ENCODE results near the gene TRIM22.

Gene TRIM22

DNA sequence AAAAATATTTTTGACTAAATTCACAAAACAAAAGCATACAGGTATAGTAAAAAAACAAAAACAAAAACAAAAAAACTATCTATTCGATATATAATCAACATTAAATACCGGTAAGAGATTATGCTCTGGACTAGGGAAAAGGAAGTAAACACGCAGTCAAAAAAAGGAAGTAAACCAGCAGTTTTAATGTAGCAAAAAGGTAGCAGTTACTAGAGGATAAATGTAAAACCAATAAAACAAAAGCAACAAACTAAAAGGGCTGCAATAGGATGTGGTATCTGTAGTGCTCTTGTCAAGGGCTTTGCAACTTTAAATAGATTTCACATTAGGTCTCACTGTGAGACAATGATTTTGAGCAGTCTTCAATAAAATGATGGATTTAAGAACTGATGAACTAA, 2.4 kb downstream of the TRIM22 start:
- TF ChIP-seq, protein P1, sequence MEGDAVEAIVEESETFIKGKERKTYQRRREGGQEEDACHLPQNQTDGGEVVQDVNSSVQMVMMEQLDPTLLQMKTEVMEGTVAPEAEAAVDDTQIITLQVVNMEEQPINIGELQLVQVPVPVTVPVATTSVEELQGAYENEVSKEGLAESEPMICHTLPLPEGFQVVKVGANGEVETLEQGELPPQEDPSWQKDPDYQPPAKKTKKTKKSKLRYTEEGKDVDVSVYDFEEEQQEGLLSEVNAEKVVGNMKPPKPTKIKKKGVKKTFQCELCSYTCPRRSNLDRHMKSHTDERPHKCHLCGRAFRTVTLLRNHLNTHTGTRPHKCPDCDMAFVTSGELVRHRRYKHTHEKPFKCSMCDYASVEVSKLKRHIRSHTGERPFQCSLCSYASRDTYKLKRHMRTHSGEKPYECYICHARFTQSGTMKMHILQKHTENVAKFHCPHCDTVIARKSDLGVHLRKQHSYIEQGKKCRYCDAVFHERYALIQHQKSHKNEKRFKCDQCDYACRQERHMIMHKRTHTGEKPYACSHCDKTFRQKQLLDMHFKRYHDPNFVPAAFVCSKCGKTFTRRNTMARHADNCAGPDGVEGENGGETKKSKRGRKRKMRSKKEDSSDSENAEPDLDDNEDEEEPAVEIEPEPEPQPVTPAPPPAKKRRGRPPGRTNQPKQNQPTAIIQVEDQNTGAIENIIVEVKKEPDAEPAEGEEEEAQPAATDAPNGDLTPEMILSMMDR (conservative IDR thresholded peaks at IDR 0.05; ENCODE audit: low read depth, low read length) = no peak
- H3K4me3 ChIP-seq (ENCODE audit: low read length) = no peak overlapping the region
- no peak for DNase-seq (ENCODE audit: low read depth)

DNA sequence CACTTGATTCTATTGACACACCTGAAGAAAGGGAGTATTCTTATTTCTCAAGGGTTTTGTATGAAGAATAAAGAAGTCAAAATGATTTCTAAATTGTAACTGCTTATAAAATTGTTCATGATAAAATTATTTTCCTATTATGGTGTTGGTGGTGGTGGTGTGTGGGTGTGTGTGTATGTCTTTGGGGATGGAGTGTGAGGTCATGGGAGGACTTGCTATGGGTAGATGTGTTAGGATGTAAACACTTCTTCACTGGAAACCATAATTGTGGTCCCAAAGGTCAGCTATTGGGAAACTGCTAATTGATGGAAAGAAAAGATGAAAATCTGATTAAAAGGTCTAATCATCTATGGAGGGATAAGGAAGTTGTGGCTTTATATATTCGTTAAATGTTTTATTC, 5.1 kb downstream of the TRIM22 start:
- DNase-seq (ENCODE audit: low read depth) = no peak
- no peak overlapping the region for H3K4me3 ChIP-seq (ENCODE audit: low read length)
- TF ChIP-seq, protein P1 (conservative IDR thresholded peaks at IDR 0.05; ENCODE audit: low read depth, low read length) = no peak

DNA sequence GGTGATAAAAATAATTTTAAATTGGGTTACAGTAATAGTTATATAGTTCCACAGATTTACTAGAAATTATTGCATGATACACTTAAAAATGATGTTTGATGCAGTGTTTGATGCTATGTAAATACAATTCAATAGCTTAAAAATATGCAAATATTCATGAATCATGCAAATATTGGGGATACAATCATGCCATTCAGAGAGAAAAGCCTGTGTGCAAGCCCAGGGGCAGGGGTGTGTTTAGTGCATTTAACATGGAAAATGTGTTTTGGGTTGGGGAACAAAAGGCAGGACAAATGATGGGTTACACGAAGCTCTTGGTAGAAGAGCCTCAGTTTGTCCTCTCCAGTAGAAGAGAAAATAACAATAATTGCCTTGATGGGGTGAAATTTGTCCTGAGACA, 6.0 kb downstream of the TRIM22 start:
- H3K4me3 ChIP-seq (ENCODE audit: low read length) = no peak overlapping the region
- TF ChIP-seq, protein P1 (conservative IDR thresholded peaks at IDR 0.05; ENCODE audit: low read depth, low read length) = no peak
- DNase-seq (ENCODE audit: low read depth) = no peak

DNA sequence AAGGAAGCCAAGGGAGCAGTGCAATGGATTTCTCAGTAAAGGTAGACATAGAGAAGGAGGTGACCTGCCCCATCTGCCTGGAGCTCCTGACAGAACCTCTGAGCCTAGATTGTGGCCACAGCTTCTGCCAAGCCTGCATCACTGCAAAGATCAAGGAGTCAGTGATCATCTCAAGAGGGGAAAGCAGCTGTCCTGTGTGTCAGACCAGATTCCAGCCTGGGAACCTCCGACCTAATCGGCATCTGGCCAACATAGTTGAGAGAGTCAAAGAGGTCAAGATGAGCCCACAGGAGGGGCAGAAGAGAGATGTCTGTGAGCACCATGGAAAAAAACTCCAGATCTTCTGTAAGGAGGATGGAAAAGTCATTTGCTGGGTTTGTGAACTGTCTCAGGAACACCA, 6.6 kb downstream of the TRIM22 start:
- H3K4me3 ChIP-seq (ENCODE audit: low read length) = no peak overlapping the region
- DNase-seq (ENCODE audit: low read depth) = no peak
- TF ChIP-seq, protein P1 (conservative IDR thresholded peaks at IDR 0.05; ENCODE audit: low read depth, low read length) = no peak

DNA sequence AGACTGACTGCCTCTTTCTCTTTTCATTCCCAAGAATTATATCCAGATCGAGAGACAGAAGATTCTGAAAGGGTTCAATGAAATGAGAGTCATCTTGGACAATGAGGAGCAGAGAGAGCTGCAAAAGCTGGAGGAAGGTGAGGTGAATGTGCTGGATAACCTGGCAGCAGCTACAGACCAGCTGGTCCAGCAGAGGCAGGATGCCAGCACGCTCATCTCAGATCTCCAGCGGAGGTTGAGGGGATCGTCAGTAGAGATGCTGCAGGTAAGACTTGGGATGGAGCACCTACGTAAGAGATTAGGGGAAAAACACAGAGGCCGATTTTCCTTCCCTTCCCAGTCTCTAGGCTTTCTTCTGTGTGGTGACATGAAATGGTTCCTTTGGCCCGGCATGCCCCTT, 8.7 kb downstream of the TRIM22 start:
- no peak for DNase-seq (ENCODE audit: low read depth)
- TF ChIP-seq, protein P1 (conservative IDR thresholded peaks at IDR 0.05; ENCODE audit: low read depth, low read length) = no peak

DNA sequence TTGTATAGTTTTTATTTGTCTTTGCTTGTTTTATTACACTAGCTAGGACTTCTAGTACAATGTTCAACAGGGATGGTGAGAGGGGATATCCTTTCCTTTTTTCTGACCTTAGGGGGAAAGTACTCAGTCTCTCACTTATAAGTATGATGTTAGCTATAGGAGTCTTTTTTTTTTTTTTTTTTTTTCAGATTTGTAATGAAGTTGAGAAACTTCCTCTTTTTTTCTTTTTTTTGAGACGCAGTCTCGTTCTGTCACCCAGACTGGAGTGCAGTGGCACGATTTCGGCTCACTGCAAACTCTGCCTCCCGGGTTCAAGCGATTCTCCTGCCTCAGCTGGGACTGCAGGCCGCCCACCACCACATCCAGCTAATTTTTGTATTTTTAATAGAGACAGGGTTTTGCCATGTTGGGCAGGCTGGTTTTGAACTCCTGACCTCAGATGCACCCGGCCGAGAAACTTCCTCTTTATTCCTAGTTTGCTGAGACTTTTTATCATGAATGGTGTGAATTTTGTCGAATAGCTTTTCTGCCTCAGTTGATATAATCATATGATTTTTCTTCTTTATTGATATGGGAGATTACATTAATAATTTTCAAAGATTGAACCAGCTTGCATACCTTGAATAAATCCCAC, 10.9 kb downstream of the TRIM22 start:
- no peak overlapping the region for H3K4me3 ChIP-seq (ENCODE audit: low read length)
- DNase-seq (ENCODE audit: low read depth) = no peak
- TF ChIP-seq, protein P1 (conservative IDR thresholded peaks at IDR 0.05; ENCODE audit: low read depth, low read length) = no peak

More for the DNA sequence above, 8.7 kb downstream of the TRIM22 start:
- no peak overlapping the region for H3K4me3 ChIP-seq (ENCODE audit: low read length)

DNA sequence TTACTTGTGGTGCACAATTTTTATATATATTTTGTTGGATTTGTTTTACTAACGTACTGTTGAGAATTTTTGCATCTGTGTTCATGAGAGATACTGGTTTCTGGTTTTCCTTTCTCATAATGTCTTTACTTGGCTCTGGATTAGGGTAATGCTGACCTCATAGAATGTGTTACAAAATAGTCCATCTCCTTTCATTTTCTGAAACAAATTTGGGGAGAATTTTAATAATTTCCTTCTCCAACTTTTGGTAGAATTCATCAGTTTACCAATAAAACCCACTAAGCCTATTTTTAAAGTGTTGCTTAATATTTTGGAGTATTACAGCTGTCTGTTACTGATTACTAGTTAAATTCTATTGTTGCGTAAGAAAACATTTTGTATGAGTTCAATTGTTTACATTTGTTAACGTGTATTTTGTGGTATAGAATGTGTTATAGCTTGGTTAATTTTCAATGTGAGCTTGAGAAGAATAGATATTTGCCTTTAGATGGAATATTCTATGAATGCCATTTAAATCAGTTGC, 11.5 kb downstream of the TRIM22 start:
- DNase-seq (ENCODE audit: low read depth) = no peak
- TF ChIP-seq, protein P1 (conservative IDR thresholded peaks at IDR 0.05; ENCODE audit: low read depth, low read length) = no peak
- no peak overlapping the region for H3K4me3 ChIP-seq (ENCODE audit: low read length)
